SK-N-SH (cell line): Measurements from ENCODE around the gene TRAF7. TPM values are rescaled to one million over a fixed set of nuclear protein-coding genes. Genes with fewer than 3 reads are reported as not detected.

ENCODE experiments used
- CTCF ChIA-PET: fragments of 300-600, 350-600 bp; formaldehyde crosslinking; extraction: SDS; loops from one replicate; lab custom pipeline; 2021; lab: Yijun Ruan, JAX
- POLR2A ChIA-PET: fragments of 350-600 bp; sonication (Branson Sonifier 250); formaldehyde crosslinking; extraction: SDS; loops from one replicate; lab custom pipeline; 2020; ENCODE audit warnings: antibody characterized with exemption, inconsistent platforms; lab: Yijun Ruan, JAX
- DNase-seq: peaks from one replicate; pipeline ENCODE4 v3.0.0; 2012
- H2AFZ ChIP-seq: fragments of 200-600 bp; sonication (generic); 2 replicates; pipeline ENCODE4 v1.8.1; 2016; ENCODE audit warnings: antibody characterized with exemption, mild to moderate bottlenecking, low read depth
- H3F3A ChIP-seq: fragments of 200-600 bp; sonication (generic); replicated peaks from 2 replicates; pipeline ENCODE3; 2016; ENCODE audit warnings: antibody characterized with exemption, mild to moderate bottlenecking; ENCODE audit not compliant: insufficient read depth
- H3K27ac ChIP-seq, 2 experiments: fragments of 200-500 bp in 1 of 2; fragments of 200-600 bp in 1 of 2; sonication (Bioruptor generic) in 1 of 2; sonication (generic), shearing (Covaris generic) in 1 of 2; 2 replicates each; pipeline versions ENCODE4 v1.5.1 to v1.6.1; 2014 to 2016; ENCODE audit warnings: low read depth in 2 of 2, inconsistent platforms in 1 of 2, low read length in 1 of 2, mild to moderate bottlenecking in 1 of 2, mixed read lengths in 1 of 2
- H3K27me3 ChIP-seq: fragments of 200-600 bp; sonication (generic), shearing (Covaris generic); 2 replicates; pipeline ENCODE4 v1.6.1; 2016; ENCODE audit warnings: mixed run types; ENCODE audit not compliant: insufficient read depth
- H3K36me3 ChIP-seq, 2 experiments: fragments of 200-500 bp in 1 of 2; fragments of 200-600 bp in 1 of 2; sonication (Bioruptor generic) in 1 of 2; sonication (generic) in 1 of 2; replicated peaks in 1 of 2; 2 replicates each; pipeline versions ENCODE3 to v1.5.1; 2014 to 2016; ENCODE audit warnings: low read length in 1 of 2, mild to moderate bottlenecking in 1 of 2; ENCODE audit not compliant: insufficient read depth in 2 of 2, control insufficient read depth in 1 of 2
- H3K4me1 ChIP-seq, 2 experiments: fragments of 200-500 bp in 1 of 2; fragments of 200-600 bp in 1 of 2; sonication (Bioruptor generic) in 1 of 2; sonication (generic), shearing (Covaris generic) in 1 of 2; 2 replicates each; pipeline versions ENCODE4 v1.5.1 to v1.6.1; 2014 to 2016; ENCODE audit warnings: low read depth in 1 of 2, low read length in 1 of 2, mixed run types in 1 of 2; ENCODE audit not compliant: insufficient read depth in 2 of 2, control insufficient read depth in 1 of 2
- H3K4me2 ChIP-seq: fragments of 200-600 bp; sonication (generic), shearing (Covaris generic); 2 replicates; pipeline ENCODE4 v1.6.1; 2017; ENCODE audit warnings: mixed run types
- H3K4me3 ChIP-seq, 2 experiments: fragments of 200-500 bp in 1 of 2; fragments of 200-600 bp in 1 of 2; sonication (Bioruptor generic) in 1 of 2; sonication (generic), shearing (Covaris generic) in 1 of 2; 2 replicates each; pipeline versions ENCODE4 v1.5.1 to v1.8.1; 2014 to 2016; ENCODE audit warnings: low read depth in 2 of 2, inconsistent platforms in 1 of 2, low read length in 1 of 2, mild to moderate bottlenecking in 1 of 2, mixed read lengths in 1 of 2, moderate library complexity in 1 of 2
- H3K79me2 ChIP-seq: fragments of 200-600 bp; sonication (generic); 2 replicates; pipeline ENCODE4 v1.8.1; 2017; ENCODE audit warnings: mild to moderate bottlenecking; ENCODE audit not compliant: insufficient read depth
- H3K9ac ChIP-seq: fragments of 200-600 bp; sonication (generic); 2 replicates; pipeline ENCODE4 v1.6.1; 2017; ENCODE audit warnings: mixed run types
- H3K9me2 ChIP-seq: fragments of 200-600 bp; sonication (generic); 2 replicates; pipeline ENCODE4 v1.6.1; 2017; ENCODE audit warnings: mixed run types
- H3K9me3 ChIP-seq: fragments of 200-600 bp; sonication (generic); 2 replicates; pipeline ENCODE4 v1.6.1; 2017; ENCODE audit warnings: mixed run types, mild to moderate bottlenecking, moderate library complexity
- H4K20me1 ChIP-seq: fragments of 200-600 bp; sonication (generic); 2 replicates; pipeline ENCODE4 v1.6.1; 2017; ENCODE audit warnings: mild to moderate bottlenecking, mixed run types; ENCODE audit not compliant: insufficient read depth
- ELF1 ChIP-seq: IDR thresholded peaks from 2 replicates; pipeline ENCODE4 v1.4.0; 2012
- EP300 ChIP-seq, 2 experiments: IDR thresholded peaks; 2 replicates each; pipeline versions ENCODE4 v1.4.0 to v1.6.1; 2012; ENCODE audit warnings: borderline replicate concordance in 1 of 2, low read depth in 1 of 2, low read length in 1 of 2
- EZH2phosphoT487 ChIP-seq: fragments of 200-600 bp; sonication (generic); IDR thresholded peaks from 2 replicates; pipeline ENCODE4 v1.6.1; 2017; ENCODE audit warnings: low read depth, mixed run types, mild to moderate bottlenecking, antibody characterized with exemption, moderate library complexity, borderline replicate concordance
- FOSL2 ChIP-seq: IDR thresholded peaks from 2 replicates; pipeline ENCODE4 v1.4.0; 2012; ENCODE audit warnings: low read depth, mild to moderate bottlenecking, moderate library complexity, borderline replicate concordance
- FOXM1 ChIP-seq: IDR thresholded peaks from 2 replicates; pipeline ENCODE4 v1.4.0; 2012; ENCODE audit warnings: low read depth, mild to moderate bottlenecking
- GABPA ChIP-seq: IDR thresholded peaks from 2 replicates; pipeline ENCODE4 v1.4.0; 2012; ENCODE audit warnings: low read depth, mild to moderate bottlenecking
- GATA2 ChIP-seq: sonication (generic); formaldehyde crosslinking; IDR thresholded peaks from 2 replicates; pipeline ENCODE4 v1.5.0; 2020; ENCODE audit warnings: mild to moderate bottlenecking, missing genetic modification reagents
- IRF3 ChIP-seq: fragments of 150-350 bp; IDR thresholded peaks from 2 replicates; pipeline ENCODE4 v1.6.1; 2016; ENCODE audit warnings: mild to moderate bottlenecking, low read depth, low read length
- MEF2A ChIP-seq: IDR thresholded peaks from 2 replicates; pipeline ENCODE4 v1.4.0; 2012; ENCODE audit warnings: low read depth, borderline replicate concordance
- MXI1 ChIP-seq: IDR thresholded peaks from 2 replicates; pipeline ENCODE4 v1.6.1; 2012; ENCODE audit warnings: mild to moderate bottlenecking, low read depth, low read length, improper control_type of control experiment
- POLR2AphosphoS5 ChIP-seq: IDR thresholded peaks from 2 replicates; pipeline ENCODE4 v1.6.1; 2012; ENCODE audit warnings: low read depth, low read length
- RAD21 ChIP-seq: IDR thresholded peaks from 2 replicates; pipeline ENCODE4 v1.6.1; 2012; ENCODE audit warnings: mild to moderate bottlenecking, low read length
- RCOR1 ChIP-seq: fragments of 150-350 bp; IDR thresholded peaks from 2 replicates; pipeline ENCODE4 v1.6.1; 2017; ENCODE audit warnings: antibody characterized with exemption, low read length
- TAF1 ChIP-seq: IDR thresholded peaks from 2 replicates; pipeline ENCODE4 v1.6.1; 2012; ENCODE audit warnings: low read depth, mild to moderate bottlenecking, low read length, moderate library complexity, borderline replicate concordance
- TCF12 ChIP-seq: IDR thresholded peaks from 2 replicates; pipeline ENCODE4 v1.4.0; 2012
- YY1 ChIP-seq: IDR thresholded peaks from 2 replicates; pipeline ENCODE4 v1.4.0; 2012; ENCODE audit warnings: low read depth, mild to moderate bottlenecking
- WGBS: methylation state at CpG from one replicate; pipeline ENCODE4 v1.1.6; 2017; ENCODE audit warnings: low lambda C conversion rate; 5-methylcytosine and 5-hydroxymethylcytosine counted together
- polyA plus RNA-seq, 3 experiments: library from polyadenylated mRNA; depleted of rRNA; stranded (reverse); fragments of >200 nt; gene quantifications; 2 replicates each; pipeline ENCODE4 v1.2.3, GENCODE V29; 2012
- TF ChIP-seq, protein P1 (sequence below): IDR thresholded peaks from 2 replicates; pipeline ENCODE4 v1.4.0; 2012; ENCODE audit warnings: low read depth, borderline replicate concordance
- TF ChIP-seq, protein P2 (sequence below): IDR thresholded peaks from 2 replicates; pipeline ENCODE4 v1.6.1; 2012; ENCODE audit warnings: mild to moderate bottlenecking, low read depth, low read length, moderate library complexity
- TF ChIP-seq, protein P3 (sequence below): IDR thresholded peaks from 2 replicates; pipeline ENCODE4 v1.4.0; 2012; ENCODE audit warnings: low read depth, borderline replicate concordance

TRAF7 gene
- polyA plus RNA-seq, 1 of the 3 experiments (the other 2 are of a cell fraction) = 73.0 TPM

- Histone ChIP-seq H3K4me2 (peak overlapping the region; percentile 85), H3K9me2 (no peaks in the 10 kb centered on the region), H3K36me3 (peaks cover 0 to 25% of the 10 kb centered on the region in 2 experiments), H3K79me2 (peaks cover 16% of the 10 kb centered on the region; the same call in 1 of the 2 replicates), H3K4me1 (peaks cover 0 to 19% of the 10 kb centered on the region in 2 experiments; a peak in 2 of 4 replicates), H2AFZ (peak overlapping the region; percentile 98), H3K9me3 (no peaks in the 10 kb centered on the region), H3K9ac (peak overlapping the region; percentile 94), H4K20me1 (no peaks in the 10 kb centered on the region), H3F3A (peaks cover 6% of the 10 kb centered on the region), H3K27ac (peak overlapping the region; percentile 84 to 97), H3K4me3 (peak overlapping the region; percentile 75 to 76), H3K27me3 (no peaks in the 10 kb centered on the region)
- DNase-seq = no peak
- 93% methylated on average over 13 of the region's 13 CpGs for WGBS
- CTCF ChIA-PET = interaction anchor here (0.6 to 4.9 kb wide), 7 partner anchors 10 to 297 kb away, joined by 3 to 19 read pairs (median 3); partner anchors contain the start of gene ECI1
- POLR2A ChIA-PET = interaction anchor here (1.1 kb wide), 1 partner anchor 8 kb away, joined by 8 read pairs; the partner anchor contains the start of gene CASKIN1
- no peak for TF ChIP-seq FOXM1
- no peak for TF ChIP-seq IRF3
- TF ChIP-seq, protein P1, sequence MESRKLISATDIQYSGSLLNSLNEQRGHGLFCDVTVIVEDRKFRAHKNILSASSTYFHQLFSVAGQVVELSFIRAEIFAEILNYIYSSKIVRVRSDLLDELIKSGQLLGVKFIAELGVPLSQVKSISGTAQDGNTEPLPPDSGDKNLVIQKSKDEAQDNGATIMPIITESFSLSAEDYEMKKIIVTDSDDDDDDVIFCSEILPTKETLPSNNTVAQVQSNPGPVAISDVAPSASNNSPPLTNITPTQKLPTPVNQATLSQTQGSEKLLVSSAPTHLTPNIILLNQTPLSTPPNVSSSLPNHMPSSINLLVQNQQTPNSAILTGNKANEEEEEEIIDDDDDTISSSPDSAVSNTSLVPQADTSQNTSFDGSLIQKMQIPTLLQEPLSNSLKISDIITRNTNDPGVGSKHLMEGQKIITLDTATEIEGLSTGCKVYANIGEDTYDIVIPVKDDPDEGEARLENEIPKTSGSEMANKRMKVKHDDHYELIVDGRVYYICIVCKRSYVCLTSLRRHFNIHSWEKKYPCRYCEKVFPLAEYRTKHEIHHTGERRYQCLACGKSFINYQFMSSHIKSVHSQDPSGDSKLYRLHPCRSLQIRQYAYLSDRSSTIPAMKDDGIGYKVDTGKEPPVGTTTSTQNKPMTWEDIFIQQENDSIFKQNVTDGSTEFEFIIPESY = no peak
- TF ChIP-seq POLR2AphosphoS5 = no peak
- TF ChIP-seq, protein P2, sequence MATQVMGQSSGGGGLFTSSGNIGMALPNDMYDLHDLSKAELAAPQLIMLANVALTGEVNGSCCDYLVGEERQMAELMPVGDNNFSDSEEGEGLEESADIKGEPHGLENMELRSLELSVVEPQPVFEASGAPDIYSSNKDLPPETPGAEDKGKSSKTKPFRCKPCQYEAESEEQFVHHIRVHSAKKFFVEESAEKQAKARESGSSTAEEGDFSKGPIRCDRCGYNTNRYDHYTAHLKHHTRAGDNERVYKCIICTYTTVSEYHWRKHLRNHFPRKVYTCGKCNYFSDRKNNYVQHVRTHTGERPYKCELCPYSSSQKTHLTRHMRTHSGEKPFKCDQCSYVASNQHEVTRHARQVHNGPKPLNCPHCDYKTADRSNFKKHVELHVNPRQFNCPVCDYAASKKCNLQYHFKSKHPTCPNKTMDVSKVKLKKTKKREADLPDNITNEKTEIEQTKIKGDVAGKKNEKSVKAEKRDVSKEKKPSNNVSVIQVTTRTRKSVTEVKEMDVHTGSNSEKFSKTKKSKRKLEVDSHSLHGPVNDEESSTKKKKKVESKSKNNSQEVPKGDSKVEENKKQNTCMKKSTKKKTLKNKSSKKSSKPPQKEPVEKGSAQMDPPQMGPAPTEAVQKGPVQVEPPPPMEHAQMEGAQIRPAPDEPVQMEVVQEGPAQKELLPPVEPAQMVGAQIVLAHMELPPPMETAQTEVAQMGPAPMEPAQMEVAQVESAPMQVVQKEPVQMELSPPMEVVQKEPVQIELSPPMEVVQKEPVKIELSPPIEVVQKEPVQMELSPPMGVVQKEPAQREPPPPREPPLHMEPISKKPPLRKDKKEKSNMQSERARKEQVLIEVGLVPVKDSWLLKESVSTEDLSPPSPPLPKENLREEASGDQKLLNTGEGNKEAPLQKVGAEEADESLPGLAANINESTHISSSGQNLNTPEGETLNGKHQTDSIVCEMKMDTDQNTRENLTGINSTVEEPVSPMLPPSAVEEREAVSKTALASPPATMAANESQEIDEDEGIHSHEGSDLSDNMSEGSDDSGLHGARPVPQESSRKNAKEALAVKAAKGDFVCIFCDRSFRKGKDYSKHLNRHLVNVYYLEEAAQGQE = no peak
- TF ChIP-seq MEF2A = no peak
- TF ChIP-seq YY1 = no peak
- TF ChIP-seq EP300 (IDR thresholded peaks at IDR 0.05; ENCODE audit: borderline replicate concordance in 1 of 2, low read depth in 1 of 2, low read length in 1 of 2) = no peak
- no peak for TF ChIP-seq RAD21
- TF ChIP-seq TCF12 = no peak
- TF ChIP-seq FOSL2 = no peak
- no peak for TF ChIP-seq EZH2phosphoT487
- TF ChIP-seq TAF1 = no peak
- TF ChIP-seq ELF1 = no peak
- TF ChIP-seq, protein P3, sequence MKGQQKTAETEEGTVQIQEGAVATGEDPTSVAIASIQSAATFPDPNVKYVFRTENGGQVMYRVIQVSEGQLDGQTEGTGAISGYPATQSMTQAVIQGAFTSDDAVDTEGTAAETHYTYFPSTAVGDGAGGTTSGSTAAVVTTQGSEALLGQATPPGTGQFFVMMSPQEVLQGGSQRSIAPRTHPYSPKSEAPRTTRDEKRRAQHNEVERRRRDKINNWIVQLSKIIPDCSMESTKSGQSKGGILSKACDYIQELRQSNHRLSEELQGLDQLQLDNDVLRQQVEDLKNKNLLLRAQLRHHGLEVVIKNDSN = no peak
- TF ChIP-seq RCOR1 = no peak
- no peak for TF ChIP-seq MXI1
- no peak for TF ChIP-seq GATA2 (CRISPR knock-in tag)
- no peak for TF ChIP-seq GABPA
Observed at GRCh38 chr16:2204416-2205103, 49.0 kb downstream of the TRAF7 start.
